NCI-H345 treated with DMSO at 0.1 percent for 48 hours (cell line): ENCODE results near the gene TAS2R60.
A peak's percentile ranks its signal among the peaks of the same experiment; 100 is the strongest.
"Not testable (repeated sequence)": the region's sequence is repeated elsewhere in the genome, so short reads cannot be mapped to it uniquely, and the experiment has no call there.

ENCODE experiments used
- DNase-seq: peaks from one replicate; lab custom pipeline; 2025; ENCODE audit not compliant: unreplicated experiment; lab: John Stamatoyannopoulos, UW

Gene TAS2R60

GRCh38 chr7:143443153-143443552 lies at the start of gene TAS2R60:
TSS of gene TAS2R60 (plus strand) at chr7:143443453. CDS start at chr7:143443453, 0 bp downstream.
- DNase-seq: no peak

- no peak for DNase-seq
Observed at GRCh38 chr7:143394068-143394467, 49.2 kb upstream of the TAS2R60 start.

GRCh38 chr7:143394777-143395176 lies 48.5 kb upstream of the TAS2R60 start:
- DNase-seq: no peak

- DNase-seq: no peak
Observed at GRCh38 chr7:143395187-143396149, 47.8 kb upstream of the TAS2R60 start.

GRCh38 chr7:143396182-143396581 lies 47.1 kb upstream of the TAS2R60 start:
- no peak for DNase-seq

- DNase-seq: no peak
Observed at GRCh38 chr7:143396625-143397556, 46.4 kb upstream of the TAS2R60 start.

GRCh38 chr7:143397710-143398530 lies 45.3 kb upstream of the TAS2R60 start:
- no peak for DNase-seq

GRCh38 chr7:143398616-143399015 lies 44.6 kb upstream of the TAS2R60 start:
- DNase-seq: no peak

- DNase-seq: no peak
Observed at GRCh38 chr7:143399151-143399550, 44.1 kb upstream of the TAS2R60 start.

GRCh38 chr7:143399642-143400041 lies 43.6 kb upstream of the TAS2R60 start:
- DNase-seq: no peak

- DNase-seq: no peak
Observed at GRCh38 chr7:143401265-143401664, 42.0 kb upstream of the TAS2R60 start.

GRCh38 chr7:143402233-143402632 lies 41.0 kb upstream of the TAS2R60 start:
- DNase-seq: not testable (repeated sequence)

- DNase-seq: no peak
Observed at GRCh38 chr7:143405173-143406001, 37.9 kb upstream of the TAS2R60 start.

GRCh38 chr7:143406002-143406357 lies 37.3 kb upstream of the TAS2R60 start:
- no peak for DNase-seq

GRCh38 chr7:143407287-143408251 lies 35.7 kb upstream of the TAS2R60 start:
- no peak for DNase-seq

- DNase-seq: no peak
Observed at GRCh38 chr7:143408252-143408685, 35.0 kb upstream of the TAS2R60 start.

- peak; percentile 51 for DNase-seq
Observed at GRCh38 chr7:143408686-143409561, 34.3 kb upstream of the TAS2R60 start, which contains the start of gene EPHA1. TSS of gene EPHA1 (minus strand) at chr7:143408856. CDS start at chr7:143408805, 51 bp downstream.
